Astrocyte (in vitro differentiated cells and primary cell): ENCODE measurements around the gene RAB9B. TPM values are rescaled to one million over a fixed set of nuclear protein-coding genes. Genes with fewer than 3 reads are reported as not detected.
A peak's percentile ranks its signal among the peaks of the same experiment; 100 is the strongest.

Experiments
- DNase-seq: peaks from one replicate; pipeline ENCODE4 v3.0.0-alpha.2; 2010; ENCODE audit warnings: low read depth
- FAIRE-seq: peaks from 2 replicates; lab custom pipeline; 2011; peaks lifted over from hg19 to GRCh38; lab: Jason Lieb, UNC
- H2AFZ ChIP-seq: 2 replicates; pipeline ENCODE4 v1.6.0; 2012; ENCODE audit warnings: low read depth, low read length, inconsistent platforms
- H3K27ac ChIP-seq: 2 replicates; pipeline ENCODE4 v1.5.1; 2011; ENCODE audit warnings: low read depth, low read length, inconsistent platforms
- H3K27me3 ChIP-seq: 2 replicates; pipeline ENCODE4 v1.6.0; 2011; ENCODE audit warnings: low read length, inconsistent platforms; ENCODE audit not compliant: insufficient read depth
- H3K36me3 ChIP-seq: 2 replicates; pipeline ENCODE4 v1.5.1; 2011; ENCODE audit warnings: low read length, inconsistent platforms; ENCODE audit not compliant: insufficient read depth
- H3K4me1 ChIP-seq: 2 replicates; pipeline ENCODE4 v1.5.1; 2011; ENCODE audit warnings: low read length, inconsistent platforms; ENCODE audit not compliant: insufficient read depth
- H3K4me2 ChIP-seq: 2 replicates; pipeline ENCODE4 v1.6.0; 2012; ENCODE audit warnings: low read length, inconsistent platforms
- H3K4me3 ChIP-seq: 2 replicates; pipeline ENCODE4 v1.5.1; 2011; ENCODE audit warnings: low read depth, mild to moderate bottlenecking, low read length, inconsistent platforms; ENCODE audit not compliant: insufficient read depth
- H3K79me2 ChIP-seq: 2 replicates; pipeline ENCODE4 v1.6.0; 2012; ENCODE audit warnings: mild to moderate bottlenecking, low read length, inconsistent platforms; ENCODE audit not compliant: insufficient read depth
- H3K9ac ChIP-seq: 2 replicates; pipeline ENCODE4 v1.6.0; 2012; ENCODE audit warnings: mild to moderate bottlenecking, low read length, inconsistent platforms
- H3K9me3 ChIP-seq: 2 replicates; pipeline ENCODE4 v1.5.1; 2012; ENCODE audit warnings: low read depth, mild to moderate bottlenecking, low read length, inconsistent platforms; ENCODE audit not compliant: insufficient read depth
- H4K20me1 ChIP-seq: 2 replicates; pipeline ENCODE4 v1.6.0; 2012; ENCODE audit warnings: low read length, inconsistent platforms; ENCODE audit not compliant: insufficient read depth
- H3K27ac Mint-ChIP-seq: one replicate; pipeline ENCODE4 v1.8.0; 2021; ENCODE audit warnings: mild to moderate bottlenecking, mixed read lengths; ENCODE audit not compliant: unreplicated experiment
- H3K27me3 Mint-ChIP-seq: one replicate; pipeline ENCODE4 v1.8.0; 2021; ENCODE audit warnings: low read depth, mixed read lengths; ENCODE audit not compliant: unreplicated experiment
- H3K36me3 Mint-ChIP-seq: one replicate; pipeline ENCODE4 v1.8.0; 2021; ENCODE audit warnings: low read depth, mixed read lengths; ENCODE audit not compliant: unreplicated experiment
- H3K4me1 Mint-ChIP-seq: one replicate; pipeline ENCODE4 v1.8.0; 2021; ENCODE audit warnings: low read depth, mixed read lengths; ENCODE audit not compliant: unreplicated experiment
- H3K4me3 Mint-ChIP-seq: one replicate; pipeline ENCODE4 v1.8.0; 2021; ENCODE audit warnings: mild to moderate bottlenecking, moderate library complexity, mixed read lengths; ENCODE audit not compliant: unreplicated experiment
- H3K9me3 Mint-ChIP-seq: one replicate; pipeline ENCODE4 v1.8.0; 2021; ENCODE audit warnings: mild to moderate bottlenecking, mixed read lengths; ENCODE audit not compliant: unreplicated experiment
- CTCF ChIP-seq: IDR thresholded peaks from 2 replicates; pipeline ENCODE4 v1.5.1; 2011; ENCODE audit warnings: low read depth, mild to moderate bottlenecking, inconsistent platforms, low read length, moderate library complexity; ENCODE audit not compliant: insufficient read depth
- EZH2 ChIP-seq: IDR thresholded peaks from 2 replicates; pipeline ENCODE4 v1.6.1; 2012; ENCODE audit warnings: mild to moderate bottlenecking, low read length, inconsistent platforms; ENCODE audit not compliant: insufficient read depth
- total RNA-seq: library from RNA; stranded (reverse); gene quantifications from 2 replicates; pipeline ENCODE4 v1.2.1, GENCODE V29; 2021

RAB9B gene
- total RNA-seq, 1 donor from 2014 or later, result 2.2 TPM

GRCh38 chrX:103793545-103793940 lies 38.5 kb downstream of the RAB9B start:
- FAIRE-seq, result peak; percentile 78
- Mint-ChIP-seq H3K4me3 (peak overlapping the region; percentile 22), H3K9me3 (no peaks in the 10 kb centered on the region), H3K27ac (peak overlapping the region; percentile 69), H3K36me3 (no peaks in the 10 kb centered on the region), H3K27me3 (no peaks in the 10 kb centered on the region), H3K4me1 (peaks cover 18% of the 10 kb centered on the region)
- Histone ChIP-seq H3K27me3 (no peaks in the 10 kb centered on the region), H3K9me3 (no peaks in the 10 kb centered on the region), H3K36me3 (no peaks in the 10 kb centered on the region), H3K4me2 (peak overlapping the region; percentile 77), H3K4me1 (peaks cover 12% of the 10 kb centered on the region), H3K79me2 (no peaks in the 10 kb centered on the region), H3K4me3 (peak overlapping the region; percentile 26), H2AFZ (peak overlapping the region; percentile 53), H3K9ac (peak overlapping the region; percentile 11), H4K20me1 (no peaks in the 10 kb centered on the region), H3K27ac (peak overlapping the region; percentile 45)
- TF ChIP-seq EZH2 (no peak), CTCF (no peak)
- DNase-seq, result peak; percentile 15

- H3K4me3 Mint-ChIP-seq, result no peak overlapping the region
- no peak for TF ChIP-seq EZH2
- TF ChIP-seq CTCF, result no peak
Observed at GRCh38 chrX:103792916-103793544, 39.0 kb downstream of the RAB9B start.

GRCh38 chrX:103791826-103792485 lies 40.1 kb downstream of the RAB9B start:
- H3K27me3 ChIP-seq, result no peaks in the 10 kb centered on the region
- Mint-ChIP-seq H3K4me3 (no peak overlapping the region), H3K9me3 (no peaks in the 10 kb centered on the region), H3K4me1 (peaks cover 18% of the 10 kb centered on the region), H3K27ac (no peak overlapping the region), H3K27me3 (no peaks in the 10 kb centered on the region), H3K36me3 (no peaks in the 10 kb centered on the region)
- H3K36me3 ChIP-seq, result no peaks in the 10 kb centered on the region
- peak; percentile 99 for FAIRE-seq
- peaks cover 12% of the 10 kb centered on the region for H3K4me1 ChIP-seq
- no peak for TF ChIP-seq CTCF
- no peak for TF ChIP-seq EZH2
- no peaks in the 10 kb centered on the region for H3K79me2 ChIP-seq
- H3K4me3 ChIP-seq, result no peak overlapping the region
- H3K9me3 ChIP-seq, result no peaks in the 10 kb centered on the region
- peak; percentile 23 for DNase-seq
- H3K4me2 ChIP-seq, result peak overlapping the region; percentile 11
- H2AFZ ChIP-seq, result no peak overlapping the region
- no peaks in the 10 kb centered on the region for H4K20me1 ChIP-seq
- H3K27ac ChIP-seq, result no peak overlapping the region
- H3K9ac ChIP-seq, result no peak overlapping the region

More at GRCh38 chrX:103792916-103793544, 39.0 kb downstream of the RAB9B start:
- Histone ChIP-seq H3K27me3 (no peaks in the 10 kb centered on the region), H3K4me3 (peak overlapping the region; percentile 26), H3K36me3 (no peaks in the 10 kb centered on the region), H3K4me2 (peak overlapping the region; percentile 77), H3K9me3 (no peaks in the 10 kb centered on the region), H3K79me2 (no peaks in the 10 kb centered on the region), H4K20me1 (no peaks in the 10 kb centered on the region), H3K9ac (no peak overlapping the region), H2AFZ (no peak overlapping the region), H3K4me1 (peaks cover 12% of the 10 kb centered on the region), H3K27ac (no peak overlapping the region)
- DNase-seq (peak; percentile 67), FAIRE-seq (peak; percentile 97)
- H3K27ac Mint-ChIP-seq, result peak overlapping the region; percentile 69
- H3K9me3 Mint-ChIP-seq, result no peaks in the 10 kb centered on the region
- H3K27me3 Mint-ChIP-seq, result no peaks in the 10 kb centered on the region
- peaks cover 18% of the 10 kb centered on the region for H3K4me1 Mint-ChIP-seq
- H3K36me3 Mint-ChIP-seq, result no peaks in the 10 kb centered on the region
